H9 (cell line): ENCODE measurements around the gene MCCC1. TPM values are rescaled to one million over a fixed set of nuclear protein-coding genes. Genes with fewer than 3 reads are reported as not detected.

ENCODE experiments used
- DNase-seq: peaks from one replicate; pipeline ENCODE4 v3.0.0-alpha.2; 2017
- H2AFZ ChIP-seq: one replicate; pipeline ENCODE4 v1.6.1; 2013; ENCODE audit warnings: mild to moderate bottlenecking, low read length, control low read depth, moderate library complexity
- H2AK5ac ChIP-seq: 2 replicates; pipeline ENCODE4 v1.6.1; 2013; ENCODE audit warnings: low read length, control low read depth, mixed read lengths; ENCODE audit not compliant: insufficient read length
- H2BK120ac ChIP-seq: one replicate; pipeline ENCODE4 v1.6.1; 2013; ENCODE audit warnings: low read depth, mild to moderate bottlenecking, low read length, control low read depth, inconsistent platforms; ENCODE audit not compliant: poor library complexity, severe bottlenecking
- H2BK12ac ChIP-seq: 2 replicates; pipeline ENCODE4 v1.6.1; 2013; ENCODE audit warnings: low read length, control low read depth, mixed read lengths, low read depth; ENCODE audit not compliant: insufficient read length
- H2BK15ac ChIP-seq: 2 replicates; pipeline ENCODE4 v1.6.1; 2013; ENCODE audit warnings: low read depth, low read length, control low read depth
- H2BK20ac ChIP-seq: one replicate; pipeline ENCODE4 v1.6.1; 2013; ENCODE audit warnings: low read depth, mild to moderate bottlenecking, low read length, control low read depth, inconsistent platforms; ENCODE audit not compliant: poor library complexity, severe bottlenecking
- H2BK5ac ChIP-seq: 2 replicates; pipeline ENCODE4 v1.6.1; 2013; ENCODE audit warnings: low read length, control low read depth, mixed read lengths; ENCODE audit not compliant: insufficient read length
- H3K14ac ChIP-seq: 2 replicates; pipeline ENCODE4 v1.6.1; 2013; ENCODE audit warnings: low read length, control low read depth; ENCODE audit not compliant: insufficient read depth
- H3K18ac ChIP-seq: 2 replicates; pipeline ENCODE4 v1.6.1; 2013; ENCODE audit warnings: low read depth, mild to moderate bottlenecking, mixed read lengths, low read length, control low read depth; ENCODE audit not compliant: insufficient read length
- H3K23ac ChIP-seq: 2 replicates; pipeline ENCODE4 v1.6.1; 2013; ENCODE audit warnings: low read length, control low read depth, mixed read lengths, low read depth; ENCODE audit not compliant: insufficient read length
- H3K23me2 ChIP-seq: 2 replicates; pipeline ENCODE4 v1.6.1; 2013; ENCODE audit warnings: low read depth, mild to moderate bottlenecking, mixed read lengths, low read length, control low read depth; ENCODE audit not compliant: insufficient read length, poor library complexity, severe bottlenecking
- H3K27ac ChIP-seq: 2 replicates; pipeline ENCODE4 v1.5.1; 2013; ENCODE audit warnings: low read length, control low read depth, mixed read lengths, low read depth; ENCODE audit not compliant: insufficient read length
- H3K27me3 ChIP-seq: 2 replicates; pipeline ENCODE4 v1.6.1; 2013; ENCODE audit warnings: low read length, control low read depth, inconsistent platforms; ENCODE audit not compliant: insufficient read depth
- H3K4ac ChIP-seq: 2 replicates; pipeline ENCODE4 v1.6.1; 2013; ENCODE audit warnings: low read depth, mild to moderate bottlenecking, control low read depth, inconsistent platforms, low read length, moderate library complexity
- H3K4me1 ChIP-seq: 2 replicates; pipeline ENCODE4 v1.6.1; 2013; ENCODE audit warnings: low read length, control low read depth, inconsistent platforms; ENCODE audit not compliant: insufficient read depth
- H3K4me2 ChIP-seq: 2 replicates; pipeline ENCODE4 v1.6.1; 2013; ENCODE audit warnings: low read length, control low read depth, mixed read lengths; ENCODE audit not compliant: insufficient read length, insufficient read depth
- H3K56ac ChIP-seq: 2 replicates; pipeline ENCODE4 v1.6.1; 2013; ENCODE audit warnings: low read depth, mild to moderate bottlenecking, mixed read lengths, low read length, control low read depth; ENCODE audit not compliant: insufficient read length
- H3K79me1 ChIP-seq: 2 replicates; pipeline ENCODE4 v1.6.1; 2013; ENCODE audit warnings: low read depth, mild to moderate bottlenecking, moderate library complexity, low read length, control low read depth, inconsistent platforms; ENCODE audit not compliant: insufficient read depth, poor library complexity, severe bottlenecking
- H3K79me2 ChIP-seq: 2 replicates; pipeline ENCODE4 v1.6.1; 2013; ENCODE audit warnings: low read length, control low read depth, inconsistent platforms; ENCODE audit not compliant: insufficient read depth
- H3K9ac ChIP-seq: 2 replicates; pipeline ENCODE4 v1.6.1; 2013; ENCODE audit warnings: low read length, control low read depth, mixed read lengths; ENCODE audit not compliant: insufficient read length; ENCODE audit errors: extremely low read depth
- H3K9me3 ChIP-seq: one replicate; pipeline ENCODE4 v1.6.1; 2013; ENCODE audit warnings: low read depth, low read length, inconsistent platforms; ENCODE audit not compliant: control insufficient read depth
- H3T11ph ChIP-seq: one replicate; pipeline ENCODE4 v1.6.1; 2013; ENCODE audit warnings: mild to moderate bottlenecking, low read length, control low read depth, inconsistent platforms
- H4K20me1 ChIP-seq: one replicate; pipeline ENCODE4 v1.6.1; 2013; ENCODE audit not compliant: control insufficient read depth, insufficient read length, insufficient read depth
- H4K5ac ChIP-seq: 2 replicates; pipeline ENCODE4 v1.6.1; 2013; ENCODE audit warnings: low read depth, mild to moderate bottlenecking, mixed read lengths, low read length, control low read depth; ENCODE audit not compliant: insufficient read length
- H4K8ac ChIP-seq: replicated peaks from 2 replicates; pipeline ENCODE4 v1.6.1; 2013; ENCODE audit warnings: low read length, control low read depth, mixed read lengths, low read depth; ENCODE audit not compliant: insufficient read length
- H4K91ac ChIP-seq: 2 replicates; pipeline ENCODE4 v1.6.1; 2013; ENCODE audit warnings: low read depth, mild to moderate bottlenecking, moderate library complexity, mixed read lengths, low read length, control low read depth; ENCODE audit not compliant: insufficient read length
- H3K27ac Mint-ChIP-seq, 3 experiments: 2 replicates in 2 of 3; 3 replicates in 1 of 3; pipeline ENCODE4 v1.8.0; 2020 to 2021; ENCODE audit warnings: mixed read lengths in 3 of 3, mild to moderate bottlenecking in 1 of 3, moderate library complexity in 1 of 3
- H3K27me3 Mint-ChIP-seq: 2 replicates; pipeline ENCODE4 v1.8.0; 2021; ENCODE audit warnings: low read depth, mild to moderate bottlenecking, moderate library complexity, mixed read lengths
- H3K36me3 Mint-ChIP-seq, 3 experiments: 2 replicates in 2 of 3; 3 replicates in 1 of 3; pipeline ENCODE4 v1.8.0; 2020 to 2021; ENCODE audit warnings: low read depth in 3 of 3, mixed read lengths in 3 of 3; ENCODE audit not compliant: insufficient read depth in 1 of 3
- H3K4me1 Mint-ChIP-seq, 2 experiments: 2 replicates each; pipeline ENCODE4 v1.8.0; 2020; ENCODE audit warnings: mixed read lengths in 2 of 2
- H3K4me3 Mint-ChIP-seq, 2 experiments: 2 replicates in 1 of 2; 3 replicates in 1 of 2; pipeline ENCODE4 v1.8.0; 2020 to 2021; ENCODE audit warnings: mild to moderate bottlenecking in 2 of 2, mixed read lengths in 2 of 2, moderate library complexity in 1 of 2
- H3K9me3 Mint-ChIP-seq, 2 experiments: 2 replicates in 1 of 2; 3 replicates in 1 of 2; pipeline ENCODE4 v1.8.0; 2020; ENCODE audit warnings: mild to moderate bottlenecking in 2 of 2, mixed read lengths in 2 of 2, moderate library complexity in 1 of 2
- CTCF ChIP-seq: fragments of 200-600 bp; sonication (generic); conservative IDR thresholded peaks from 3 replicates; pipeline ENCODE4 v1.8.0; 2021; ENCODE audit warnings: antibody characterized with exemption, mild to moderate bottlenecking
- WGBS: extraction: QIAGEN DNeasy Blood & Tissue Kit; methylation state at CpG from one replicate; pipeline ENCODE4 v1.1.7; 2013; ENCODE audit warnings: missing lambda C conversion rate, low lambda C conversion rate, mixed read lengths; ENCODE audit not compliant: insufficient read length; ENCODE audit errors: extremely low coverage; 5-methylcytosine and 5-hydroxymethylcytosine counted together
- total RNA-seq: library from RNA; stranded (reverse); gene quantifications from 2 replicates; pipeline ENCODE4 v1.2.1, GENCODE V29; 2021

Gene MCCC1
- total RNA-seq, 1 experiment from 2014 or later = 18.3 TPM

GRCh38 chr3:182970811-182971418 is 128.4 kb downstream of the MCCC1 start:
- H3K14ac ChIP-seq = no peak overlapping the region
- H2BK20ac ChIP-seq = no peak overlapping the region
- Mint-ChIP-seq H3K27me3 (no peaks in the 10 kb centered on the region), H3K9me3 (no peaks in the 10 kb centered on the region), H3K36me3 (no peaks in the 10 kb centered on the region; a peak in 1 of 7 replicates), H3K4me1 (peaks cover 35 to 42% of the 10 kb centered on the region in 2 experiments), H3K27ac (peak overlapping the region; percentile 39 to 88 (median 79); a peak in 5 of 7 replicates), H3K4me3 (no peak overlapping the region)
- H3K56ac ChIP-seq = no peak overlapping the region
- no peaks in the 10 kb centered on the region; the same call in 1 of the 2 replicates for H3K4me1 ChIP-seq
- H4K8ac ChIP-seq = no peak overlapping the region
- H3K4me2 ChIP-seq = no peak overlapping the region
- H3T11ph ChIP-seq = no peak overlapping the region
- no peak overlapping the region for H3K23ac ChIP-seq
- H2AK5ac ChIP-seq = no peak overlapping the region
- H4K20me1 ChIP-seq = no peaks in the 10 kb centered on the region
- no peak overlapping the region for H4K91ac ChIP-seq
- no peak overlapping the region for H3K4ac ChIP-seq
- no peaks in the 10 kb centered on the region for H3K9me3 ChIP-seq
- H3K79me2 ChIP-seq = peaks cover 22% of the 10 kb centered on the region
- no peaks in the 10 kb centered on the region for H3K23me2 ChIP-seq
- no peak for DNase-seq
- H2BK15ac ChIP-seq = no peak overlapping the region
- WGBS = no CpG with 5 or more reads among the region's 3 CpGs
- TF ChIP-seq CTCF = no peak
- H2BK120ac ChIP-seq = no peak overlapping the region
- H4K5ac ChIP-seq = no peak overlapping the region
- H2AFZ ChIP-seq = no peak overlapping the region
- no peaks in the 10 kb centered on the region for H3K27me3 ChIP-seq
- H2BK12ac ChIP-seq = no peak overlapping the region
- H3K27ac ChIP-seq = no peak overlapping the region
- no peak overlapping the region for H2BK5ac ChIP-seq
- peaks cover 5% of the 10 kb centered on the region for H3K79me1 ChIP-seq
- H3K18ac ChIP-seq = no peak overlapping the region
- H3K9ac ChIP-seq = no peak overlapping the region
